HepG2 (cell line): ENCODE results near the gene DMPK. TPM values are rescaled to one million over a fixed set of nuclear protein-coding genes. Genes with fewer than 3 reads are reported as not detected.

Source experiments
- BRD4 ChIP-seq: sonication (generic); formaldehyde crosslinking; IDR thresholded peaks from 2 replicates; pipeline ENCODE4 v1.4.0; 2020; ENCODE audit warnings: missing genetic modification reagents
- CEBPG ChIP-seq: IDR thresholded peaks from 2 replicates; pipeline ENCODE4 v1.6.1; 2016
- ELF4 ChIP-seq: sonication (generic); formaldehyde crosslinking; IDR thresholded peaks from 2 replicates; pipeline ENCODE4 v1.5.0; 2020; ENCODE audit warnings: missing genetic modification reagents, mild to moderate bottlenecking, moderate library complexity, borderline replicate concordance
- HNRNPLL ChIP-seq: fragments of 200-400 bp; formaldehyde crosslinking; IDR thresholded peaks from 2 replicates; pipeline ENCODE4 v1.6.1; 2017; ENCODE audit warnings: mild to moderate bottlenecking, low read depth, low read length; ENCODE audit not compliant: poor library complexity, severe bottlenecking
- KDM2A ChIP-seq: sonication (generic); formaldehyde crosslinking; IDR thresholded peaks from 2 replicates; pipeline ENCODE4 v1.4.0; 2020; ENCODE audit warnings: low read depth, missing genetic modification reagents, borderline replicate concordance
- MTA1 ChIP-seq: sonication (generic); formaldehyde crosslinking; IDR thresholded peaks from 2 replicates; pipeline ENCODE4 v1.4.0; 2020; ENCODE audit warnings: missing genetic modification reagents, mild to moderate bottlenecking, borderline replicate concordance
- MXI1 ChIP-seq: IDR thresholded peaks from 3 replicates; pipeline ENCODE4 v1.6.1; 2012; ENCODE audit warnings: low read depth, low read length, inconsistent platforms, borderline replicate concordance
- NR1H2 ChIP-seq: sonication (generic); formaldehyde crosslinking; IDR thresholded peaks from 2 replicates; pipeline ENCODE4 v1.8.1; 2022; ENCODE audit warnings: low read depth, missing genetic modification reagents, borderline replicate concordance
- POGZ ChIP-seq: sonication (generic); formaldehyde crosslinking; IDR thresholded peaks from 2 replicates; pipeline ENCODE4 v1.4.0; 2020; ENCODE audit warnings: mild to moderate bottlenecking, missing genetic modification reagents
- SRSF9 ChIP-seq: fragments of 200-400 bp; formaldehyde crosslinking; IDR thresholded peaks from 2 replicates; pipeline ENCODE4 v1.6.1; 2018; ENCODE audit warnings: borderline replicate concordance, mild to moderate bottlenecking, low read depth, low read length; ENCODE audit not compliant: insufficient read depth, poor library complexity, severe bottlenecking
- ZEB1 ChIP-seq: IDR thresholded peaks from 2 replicates; pipeline ENCODE4 v1.6.1; 2012; ENCODE audit warnings: mild to moderate bottlenecking, low read depth, inconsistent platforms; ENCODE audit not compliant: insufficient replicate concordance
- ZNF432 ChIP-seq: sonication (generic); formaldehyde crosslinking; IDR thresholded peaks from 2 replicates; pipeline ENCODE4 v1.5.0; 2020; ENCODE audit warnings: missing genetic modification reagents, mild to moderate bottlenecking, borderline replicate concordance
- ZNF496 ChIP-seq: sonication (generic); formaldehyde crosslinking; IDR thresholded peaks from 2 replicates; pipeline ENCODE4 v1.8.1; 2023; ENCODE audit warnings: mild to moderate bottlenecking, moderate library complexity, missing genetic modification reagents; ENCODE audit not compliant: insufficient replicate concordance
- ZNF556 ChIP-seq: sonication (generic); formaldehyde crosslinking; IDR thresholded peaks from 2 replicates; pipeline ENCODE4 v1.4.0; 2020; ENCODE audit warnings: mild to moderate bottlenecking, missing genetic modification reagents, borderline replicate concordance
- polyA plus RNA-seq, 8 experiments: library from polyadenylated mRNA; depleted of rRNA in 3 of 8; stranded (reverse) in 7 of 8; unstranded in 1 of 8; fragments of >200 nt; fragmentation: Illumina TruSeq in 4 of 8; extraction: Trizol in 4 of 8; gene quantifications; 2 replicates each; pipeline versions ENCODE4 v1.2.1 to v1.2.3, GENCODE V29; 2011 to 2016; ENCODE audit warnings: low read depth in 4 of 8, missing spikeins in 1 of 8, mixed read lengths in 1 of 8; ENCODE audit not compliant: insufficient read depth in 1 of 8
- total RNA-seq, 5 experiments: library from RNA; depleted of rRNA; stranded (reverse); fragments of >200 nt; fragmentation: Illumina TruSeq; extraction: Trizol; gene quantifications; 2 replicates each; pipeline ENCODE4 v1.2.3, GENCODE V29; 2016; ENCODE audit warnings: low read depth in 1 of 5
- TF ChIP-seq, protein P1 (sequence below): sonication (generic); formaldehyde crosslinking; IDR thresholded peaks from 2 replicates; pipeline ENCODE4 v1.4.0; 2020; ENCODE audit warnings: low read depth, mild to moderate bottlenecking, missing genetic modification reagents
- TF ChIP-seq, protein P2 (sequence below): sonication (generic); formaldehyde crosslinking; conservative IDR thresholded peaks from 2 replicates; pipeline ENCODE4 v1.8.0; 2022; ENCODE audit warnings: mild to moderate bottlenecking, moderate library complexity, missing genetic modification reagents
- TF ChIP-seq, protein P3 (sequence below): sonication (generic); formaldehyde crosslinking; IDR thresholded peaks from 2 replicates; pipeline ENCODE4 v1.8.1; 2023; ENCODE audit warnings: mild to moderate bottlenecking, missing genetic modification reagents, borderline replicate concordance
- TF ChIP-seq, protein P4 (sequence below): IDR thresholded peaks from 2 replicates; pipeline ENCODE4 v1.6.1; 2016; ENCODE audit warnings: mild to moderate bottlenecking
- TF ChIP-seq, protein P5 (sequence below): IDR thresholded peaks from 2 replicates; pipeline ENCODE4 v1.6.1; 2016; ENCODE audit warnings: low read depth

Gene DMPK
- total and polyA plus RNA-seq, 2 of the 13 experiments (the other 11 are each of a cell fraction or from before 2014, with no cell fraction given): 5.3 to 8.8 TPM

DNA sequence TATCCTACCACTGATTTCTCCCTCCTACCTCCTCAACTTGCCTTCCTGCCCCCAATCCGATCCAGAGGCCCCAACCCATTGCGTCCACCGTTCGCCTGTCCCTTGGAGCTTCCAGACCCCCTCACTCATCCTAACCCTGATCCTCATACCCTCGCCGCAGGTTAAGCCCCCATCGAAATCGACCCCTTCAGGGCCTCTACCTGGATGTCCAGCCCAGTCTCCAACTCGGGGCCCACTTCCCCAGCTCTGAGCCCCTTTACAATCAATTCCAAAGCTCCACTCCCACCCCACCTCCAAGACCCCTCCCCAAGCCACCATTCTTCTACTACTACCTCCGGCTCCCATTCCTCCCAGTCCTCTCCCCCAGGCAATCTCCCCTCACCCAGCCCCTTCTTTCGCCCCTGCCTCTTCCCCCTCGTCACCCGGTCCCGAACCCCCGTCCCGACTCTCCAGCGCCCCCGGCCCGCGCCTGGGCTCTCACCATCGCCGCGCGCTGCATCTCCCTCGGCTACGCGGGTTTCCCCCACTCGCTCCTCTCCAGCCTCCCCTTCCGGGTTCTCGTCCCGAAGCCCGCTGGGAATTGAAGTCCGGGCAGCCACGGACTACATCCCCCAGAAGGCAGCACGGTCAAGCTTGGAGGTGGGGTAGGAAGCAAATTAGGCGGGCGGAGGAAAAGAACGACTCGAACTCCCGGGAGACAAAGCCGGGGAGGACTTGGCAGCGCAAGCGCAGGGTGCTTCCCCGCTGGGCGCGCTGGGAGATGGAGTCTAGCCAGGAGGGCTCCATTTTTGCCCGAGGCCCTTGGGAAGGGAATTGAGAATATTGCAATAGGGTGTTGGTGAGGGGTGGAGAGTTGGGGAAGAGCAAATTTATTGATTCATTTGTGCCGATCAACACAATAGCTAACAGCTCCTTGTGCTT lies 51.7 kb downstream of the DMPK start, which contains the start of gene FBXO46 (continued):
- TF ChIP-seq, protein P1, sequence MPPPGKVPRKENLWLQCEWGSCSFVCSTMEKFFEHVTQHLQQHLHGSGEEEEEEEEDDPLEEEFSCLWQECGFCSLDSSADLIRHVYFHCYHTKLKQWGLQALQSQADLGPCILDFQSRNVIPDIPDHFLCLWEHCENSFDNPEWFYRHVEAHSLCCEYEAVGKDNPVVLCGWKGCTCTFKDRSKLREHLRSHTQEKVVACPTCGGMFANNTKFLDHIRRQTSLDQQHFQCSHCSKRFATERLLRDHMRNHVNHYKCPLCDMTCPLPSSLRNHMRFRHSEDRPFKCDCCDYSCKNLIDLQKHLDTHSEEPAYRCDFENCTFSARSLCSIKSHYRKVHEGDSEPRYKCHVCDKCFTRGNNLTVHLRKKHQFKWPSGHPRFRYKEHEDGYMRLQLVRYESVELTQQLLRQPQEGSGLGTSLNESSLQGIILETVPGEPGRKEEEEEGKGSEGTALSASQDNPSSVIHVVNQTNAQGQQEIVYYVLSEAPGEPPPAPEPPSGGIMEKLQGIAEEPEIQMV (CRISPR knock-in tag): peak; percentile 83; the same call in 1 of the 2 replicates
- TF ChIP-seq HNRNPLL (peak; percentile 68), SRSF9 (no peak), MTA1 (CRISPR knock-in tag) (peak; percentile 58; the same call in 1 of the 2 replicates), ZNF556 (CRISPR knock-in tag) (peak; percentile 85; the same call in 1 of the 2 replicates), MXI1 (peak; percentile 84; the same call in 1 of the 3 replicates), BRD4 (CRISPR knock-in tag) (no peak), ZNF432 (CRISPR knock-in tag) (no peak), ELF4 (CRISPR knock-in tag) (peak; percentile 98), NR1H2 (CRISPR knock-in tag) (no peak), ZEB1 (no peak), ZNF496 (no peak), POGZ (CRISPR knock-in tag) (peak; percentile 37; the same call in 1 of the 2 replicates), CEBPG (no peak; the same call in 1 of the 2 replicates), KDM2A (peak; percentile 71; the same call in 1 of the 2 replicates)
- TF ChIP-seq, protein P2, sequence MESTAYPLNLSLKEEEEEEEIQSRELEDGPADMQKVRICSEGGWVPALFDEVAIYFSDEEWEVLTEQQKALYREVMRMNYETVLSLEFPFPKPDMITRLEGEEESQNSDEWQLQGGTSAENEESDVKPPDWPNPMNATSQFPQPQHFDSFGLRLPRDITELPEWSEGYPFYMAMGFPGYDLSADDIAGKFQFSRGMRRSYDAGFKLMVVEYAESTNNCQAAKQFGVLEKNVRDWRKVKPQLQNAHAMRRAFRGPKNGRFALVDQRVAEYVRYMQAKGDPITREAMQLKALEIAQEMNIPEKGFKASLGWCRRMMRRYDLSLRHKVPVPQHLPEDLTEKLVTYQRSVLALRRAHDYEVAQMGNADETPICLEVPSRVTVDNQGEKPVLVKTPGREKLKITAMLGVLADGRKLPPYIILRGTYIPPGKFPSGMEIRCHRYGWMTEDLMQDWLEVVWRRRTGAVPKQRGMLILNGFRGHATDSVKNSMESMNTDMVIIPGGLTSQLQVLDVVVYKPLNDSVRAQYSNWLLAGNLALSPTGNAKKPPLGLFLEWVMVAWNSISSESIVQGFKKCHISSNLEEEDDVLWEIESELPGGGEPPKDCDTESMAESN (CRISPR knock-in tag): peak; percentile 83
- TF ChIP-seq, protein P3, sequence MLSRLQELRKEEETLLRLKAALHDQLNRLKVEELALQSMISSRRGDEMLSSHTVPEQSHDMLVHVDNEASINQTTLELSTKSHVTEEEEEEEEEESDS (CRISPR knock-in tag): no peak
- TF ChIP-seq, protein P4, sequence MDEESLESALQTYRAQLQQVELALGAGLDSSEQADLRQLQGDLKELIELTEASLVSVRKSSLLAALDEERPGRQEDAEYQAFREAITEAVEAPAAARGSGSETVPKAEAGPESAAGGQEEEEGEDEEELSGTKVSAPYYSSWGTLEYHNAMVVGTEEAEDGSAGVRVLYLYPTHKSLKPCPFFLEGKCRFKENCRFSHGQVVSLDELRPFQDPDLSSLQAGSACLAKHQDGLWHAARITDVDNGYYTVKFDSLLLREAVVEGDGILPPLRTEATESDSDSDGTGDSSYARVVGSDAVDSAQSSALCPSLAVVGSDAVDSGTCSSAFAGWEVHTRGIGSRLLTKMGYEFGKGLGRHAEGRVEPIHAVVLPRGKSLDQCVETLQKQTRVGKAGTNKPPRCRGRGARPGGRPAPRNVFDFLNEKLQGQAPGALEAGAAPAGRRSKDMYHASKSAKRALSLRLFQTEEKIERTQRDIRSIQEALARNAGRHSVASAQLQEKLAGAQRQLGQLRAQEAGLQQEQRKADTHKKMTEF (CRISPR knock-in tag): 0 out of 2 replicates have a peak, but pooled peaks have one; percentile 59
- TF ChIP-seq, protein P5, sequence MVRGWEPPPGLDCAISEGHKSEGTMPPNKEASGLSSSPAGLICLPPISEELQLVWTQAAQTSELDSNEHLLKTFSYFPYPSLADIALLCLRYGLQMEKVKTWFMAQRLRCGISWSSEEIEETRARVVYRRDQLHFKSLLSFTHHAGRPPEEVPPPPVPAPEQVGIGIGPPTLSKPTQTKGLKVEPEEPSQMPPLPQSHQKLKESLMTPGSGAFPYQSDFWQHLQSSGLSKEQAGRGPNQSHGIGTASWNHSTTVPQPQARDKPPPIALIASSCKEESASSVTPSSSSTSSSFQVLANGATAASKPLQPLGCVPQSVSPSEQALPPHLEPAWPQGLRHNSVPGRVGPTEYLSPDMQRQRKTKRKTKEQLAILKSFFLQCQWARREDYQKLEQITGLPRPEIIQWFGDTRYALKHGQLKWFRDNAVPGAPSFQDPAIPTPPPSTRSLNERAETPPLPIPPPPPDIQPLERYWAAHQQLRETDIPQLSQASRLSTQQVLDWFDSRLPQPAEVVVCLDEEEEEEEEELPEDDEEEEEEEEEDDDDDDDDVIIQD (CRISPR knock-in tag): 0 out of 2 replicates have a peak, but pooled peaks have one; percentile 46
